Measurements from ENCODE around the gene ITM2C. TPM values are rescaled to one million over a fixed set of nuclear protein-coding genes. Genes with fewer than 3 reads are reported as not detected.

Gene ITM2C
- polyA plus RNA-seq, 1 donor (not counting 4 experiments of a cell fraction or from before 2014, with no cell fraction given) = 55.0 TPM

DNA sequence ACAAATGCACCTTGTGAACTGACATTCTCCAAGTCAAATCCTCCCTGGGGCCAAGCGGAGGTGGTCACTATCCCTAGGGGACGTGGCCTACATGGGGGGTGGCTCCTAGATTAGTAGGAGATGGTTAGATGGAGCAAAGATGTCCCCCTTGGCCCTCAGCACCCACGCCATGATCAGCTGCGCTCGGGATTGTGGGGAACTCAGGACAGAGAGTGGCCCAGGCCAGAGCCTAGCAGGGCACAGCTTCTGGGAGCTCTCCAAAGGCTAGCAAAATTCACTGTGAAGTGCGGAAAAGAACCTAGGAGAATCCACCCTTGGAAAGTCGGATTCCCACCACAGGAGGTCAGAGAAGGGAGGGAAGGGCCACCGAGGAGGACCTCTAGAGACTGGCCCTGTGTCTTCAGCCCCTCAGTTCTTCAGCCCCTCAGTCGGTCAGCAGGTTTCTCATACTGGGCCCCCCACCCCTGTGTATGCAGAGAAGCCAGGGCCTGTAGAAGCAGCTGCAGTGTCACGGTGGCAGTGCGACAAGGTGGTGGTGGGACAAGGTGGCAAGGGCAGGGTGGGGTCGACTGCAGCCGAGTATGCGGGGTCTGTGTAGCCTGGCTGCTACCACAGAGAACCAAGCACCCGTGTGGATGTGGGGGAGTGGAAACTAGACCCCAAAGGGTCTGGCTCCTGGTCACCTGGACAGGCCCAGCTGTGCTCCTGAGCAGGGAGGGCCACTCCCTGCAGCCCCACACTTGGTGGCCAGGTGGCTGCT lies 41.9 kb downstream of the ITM2C start:
- Histone ChIP-seq H3K9me1 (ENCODE audit: control insufficient read depth, extremely low read depth, insufficient read depth, low read length) (no peaks in the 10 kb centered on the region), H3K27me3 (ENCODE audit: control insufficient read depth, extremely low read depth, insufficient read depth, low read length) (no peaks in the 10 kb centered on the region), H3K79me2 (ENCODE audit: control insufficient read depth, insufficient read depth, low read length) (no peaks in the 10 kb centered on the region), H3K9ac (ENCODE audit: control insufficient read depth, extremely low read depth, insufficient read depth, low read length) (no peak overlapping the region), H3K36me3 (ENCODE audit: control insufficient read depth in 2 of 2, extremely low read depth in 1 of 2, insufficient read depth in 2 of 2, low read length in 2 of 2) (no peaks in the 10 kb centered on the region), H3K27ac (ENCODE audit: control insufficient read depth, insufficient read depth, low read length) (no peak overlapping the region), H3K4me1 (ENCODE audit: control insufficient read depth, extremely low read depth, insufficient read depth, low read length) (peaks cover 12% of the 10 kb centered on the region), H4K20me1 (ENCODE audit: control insufficient read depth, extremely low read depth, insufficient read depth, low read length) (no peaks in the 10 kb centered on the region), H3K9me3 (ENCODE audit: control insufficient read depth, low read depth, low read length) (no peaks in the 10 kb centered on the region), H3K4me3 (ENCODE audit: control insufficient read depth in 2 of 3, extremely low read depth in 1 of 3, insufficient read depth in 2 of 3, low read depth in 1 of 3, low read length in 3 of 3) (no peak overlapping the region), H3K4me2 (ENCODE audit: control insufficient read depth, extremely low read depth, insufficient read depth, low read depth, low read length) (no peak overlapping the region), H2AFZ (ENCODE audit: control insufficient read depth, low read length) (no peak overlapping the region)
- DNase-seq (ENCODE audit: low read depth, low spot score) = no peak
- no peak for TF ChIP-seq EZH2 (IDR thresholded peaks at IDR 0.05; ENCODE audit: low read length)
- FAIRE-seq = no peak
- dilution Hi-C loops (cut with MboI; ENCODE audit: extremely low pct_ligation_motif_present, low sequenced_read_pairs) = no loop called here

DNA sequence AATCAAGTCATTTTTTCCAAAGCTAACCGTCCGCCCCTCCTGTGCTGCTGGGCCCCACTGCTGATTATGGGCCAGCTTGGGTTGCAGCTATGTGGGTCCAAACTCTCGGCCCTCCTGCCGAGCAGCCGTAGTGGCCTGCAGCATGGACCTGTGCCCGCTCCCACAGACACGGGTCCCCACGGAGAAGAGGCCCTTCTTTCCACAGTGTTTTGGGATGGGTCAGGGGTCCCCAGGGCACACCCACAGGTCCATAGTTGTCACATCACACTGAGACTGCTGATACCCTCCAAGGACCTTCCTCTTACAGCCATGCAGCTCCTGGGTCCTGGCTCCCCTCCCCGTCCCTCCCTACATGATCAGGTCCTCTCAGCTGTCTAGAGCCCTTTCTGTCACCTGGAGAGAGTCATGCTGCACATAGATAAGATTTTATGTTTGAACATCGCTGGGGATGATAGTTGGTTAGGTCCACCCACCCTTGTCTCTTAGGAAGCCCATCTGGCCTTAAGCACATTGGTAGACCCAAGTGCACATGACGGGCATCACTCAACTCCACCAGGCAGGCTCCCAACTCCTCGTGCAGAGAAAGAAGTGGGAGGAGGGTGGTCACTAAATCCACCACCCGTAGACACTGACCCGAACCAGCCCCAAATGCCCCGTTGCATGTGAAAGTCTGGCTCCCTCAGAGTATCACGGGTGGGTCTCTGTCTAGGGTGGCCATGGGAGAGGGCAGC lies 42.8 kb downstream of the ITM2C start:
- Histone ChIP-seq H3K4me3 (ENCODE audit: control insufficient read depth in 2 of 3, extremely low read depth in 1 of 3, insufficient read depth in 2 of 3, low read depth in 1 of 3, low read length in 3 of 3) (no peak overlapping the region), H3K4me2 (ENCODE audit: control insufficient read depth, extremely low read depth, insufficient read depth, low read depth, low read length) (no peak overlapping the region), H3K27ac (ENCODE audit: control insufficient read depth, insufficient read depth, low read length) (no peak overlapping the region), H3K9me3 (ENCODE audit: control insufficient read depth, low read depth, low read length) (no peaks in the 10 kb centered on the region), H3K9me1 (ENCODE audit: control insufficient read depth, extremely low read depth, insufficient read depth, low read length) (no peaks in the 10 kb centered on the region), H3K9ac (ENCODE audit: control insufficient read depth, extremely low read depth, insufficient read depth, low read length) (no peak overlapping the region), H2AFZ (ENCODE audit: control insufficient read depth, low read length) (no peak overlapping the region), H3K27me3 (ENCODE audit: control insufficient read depth, extremely low read depth, insufficient read depth, low read length) (no peaks in the 10 kb centered on the region), H3K4me1 (ENCODE audit: control insufficient read depth, extremely low read depth, insufficient read depth, low read length) (peaks cover 12% of the 10 kb centered on the region), H3K79me2 (ENCODE audit: control insufficient read depth, insufficient read depth, low read length) (no peaks in the 10 kb centered on the region), H3K36me3 (ENCODE audit: control insufficient read depth in 2 of 2, extremely low read depth in 1 of 2, insufficient read depth in 2 of 2, low read length in 2 of 2) (no peaks in the 10 kb centered on the region), H4K20me1 (ENCODE audit: control insufficient read depth, extremely low read depth, insufficient read depth, low read length) (no peaks in the 10 kb centered on the region)
- TF ChIP-seq, protein P1, sequence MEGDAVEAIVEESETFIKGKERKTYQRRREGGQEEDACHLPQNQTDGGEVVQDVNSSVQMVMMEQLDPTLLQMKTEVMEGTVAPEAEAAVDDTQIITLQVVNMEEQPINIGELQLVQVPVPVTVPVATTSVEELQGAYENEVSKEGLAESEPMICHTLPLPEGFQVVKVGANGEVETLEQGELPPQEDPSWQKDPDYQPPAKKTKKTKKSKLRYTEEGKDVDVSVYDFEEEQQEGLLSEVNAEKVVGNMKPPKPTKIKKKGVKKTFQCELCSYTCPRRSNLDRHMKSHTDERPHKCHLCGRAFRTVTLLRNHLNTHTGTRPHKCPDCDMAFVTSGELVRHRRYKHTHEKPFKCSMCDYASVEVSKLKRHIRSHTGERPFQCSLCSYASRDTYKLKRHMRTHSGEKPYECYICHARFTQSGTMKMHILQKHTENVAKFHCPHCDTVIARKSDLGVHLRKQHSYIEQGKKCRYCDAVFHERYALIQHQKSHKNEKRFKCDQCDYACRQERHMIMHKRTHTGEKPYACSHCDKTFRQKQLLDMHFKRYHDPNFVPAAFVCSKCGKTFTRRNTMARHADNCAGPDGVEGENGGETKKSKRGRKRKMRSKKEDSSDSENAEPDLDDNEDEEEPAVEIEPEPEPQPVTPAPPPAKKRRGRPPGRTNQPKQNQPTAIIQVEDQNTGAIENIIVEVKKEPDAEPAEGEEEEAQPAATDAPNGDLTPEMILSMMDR (optimal IDR thresholded peaks at IDR 0.05 in 1 of 3, IDR thresholded peaks at IDR 0.05 in 1 of 3, conservative IDR thresholded peaks at IDR 0.05 in 1 of 3; ENCODE audit: extremely low read depth in 1 of 3, insufficient read depth in 2 of 3, low read length in 3 of 3) = no peak
- TF ChIP-seq EZH2 (IDR thresholded peaks at IDR 0.05; ENCODE audit: low read length) = no peak
- FAIRE-seq = no peak
- dilution Hi-C loops (cut with MboI; ENCODE audit: extremely low pct_ligation_motif_present, low sequenced_read_pairs) = no loop called here
- DNase-seq (ENCODE audit: low read depth, low spot score) = no peak
